GM12872 (cell line): Measurements from ENCODE around the gene COX20.

Experiments used
- CTCF ChIP-seq: IDR thresholded peaks from 3 replicates; pipeline ENCODE4 v1.5.1; 2011; ENCODE audit warnings: low read depth, mild to moderate bottlenecking, low read length, moderate library complexity; ENCODE audit not compliant: insufficient read depth

COX20 gene

GRCh38 chr1:244869950-244870349 lies 34.5 kb downstream of the COX20 start:
- no peak for TF ChIP-seq CTCF

- TF ChIP-seq CTCF = no peak
These were observed 39.6 kb downstream of the COX20 start for GRCh38 chr1:244874974-244875579.

- no peak for TF ChIP-seq CTCF
These were observed 40.9 kb downstream of the COX20 start for GRCh38 chr1:244876228-244876910.

- no peak for TF ChIP-seq CTCF
These were observed 43.2 kb downstream of the COX20 start for GRCh38 chr1:244878681-244879080.

GRCh38 chr1:244881552-244882280 lies 46.3 kb downstream of the COX20 start:
- no peak for TF ChIP-seq CTCF

GRCh38 chr1:244887281-244887680 lies 51.8 kb downstream of the COX20 start:
- no peak for TF ChIP-seq CTCF

GRCh38 chr1:244893836-244894235 lies 58.4 kb downstream of the COX20 start:
- no peak for TF ChIP-seq CTCF
